DND-41 (cell line): ENCODE measurements around the gene PKD2.

Experiments used
- ATAC-seq: fragments of 200-7000 bp; cut with Tn5 transposase; 3 replicates; pipeline ENCODE4 v1.9.1; 2021; ENCODE audit warnings: low read depth; ENCODE audit not compliant: insufficient read depth
- DNase-seq: peaks from one replicate; pipeline ENCODE4 v3.0.0-alpha.2; 2020
- H2AFZ ChIP-seq: 2 replicates; pipeline ENCODE4 v1.6.0; 2012; ENCODE audit warnings: low read depth, low read length
- H3K27ac ChIP-seq: 2 replicates; pipeline ENCODE4 v1.5.1; 2012; ENCODE audit warnings: low read length, inconsistent platforms
- H3K27me3 ChIP-seq: fragments of 200-600 bp; sonication (generic); 2 replicates; pipeline ENCODE4 v1.6.0; 2012; ENCODE audit warnings: low read length, mild to moderate bottlenecking, inconsistent platforms; ENCODE audit not compliant: insufficient read depth, poor library complexity
- H3K36me3 ChIP-seq: 2 replicates; pipeline ENCODE4 v1.5.1; 2012; ENCODE audit warnings: low read length, inconsistent platforms; ENCODE audit not compliant: insufficient read depth
- H3K4me1 ChIP-seq: 2 replicates; pipeline ENCODE4 v1.5.1; 2012; ENCODE audit warnings: mild to moderate bottlenecking, low read length; ENCODE audit not compliant: insufficient read depth
- H3K4me2 ChIP-seq: 2 replicates; pipeline ENCODE4 v1.6.0; 2012; ENCODE audit warnings: mild to moderate bottlenecking, moderate library complexity, low read length, inconsistent platforms; ENCODE audit not compliant: insufficient read depth
- H3K4me3 ChIP-seq, 2 experiments: fragments of 200-600 bp in 1 of 2; shearing (Covaris generic) in 1 of 2; 2 replicates each; pipeline ENCODE4 v1.5.1; 2012 to 2016; ENCODE audit warnings: inconsistent platforms in 2 of 2, low read length in 2 of 2, mild to moderate bottlenecking in 2 of 2, low read depth in 1 of 2, moderate library complexity in 1 of 2
- H3K79me2 ChIP-seq: 2 replicates; pipeline ENCODE4 v1.6.0; 2012; ENCODE audit warnings: low read length, inconsistent platforms; ENCODE audit not compliant: insufficient read depth
- H3K9ac ChIP-seq: 2 replicates; pipeline ENCODE4 v1.6.0; 2012; ENCODE audit warnings: low read depth, mild to moderate bottlenecking, inconsistent platforms, low read length, moderate library complexity
- H3K9me3 ChIP-seq: 2 replicates; pipeline ENCODE4 v1.5.1; 2012; ENCODE audit warnings: low read length, moderate library complexity, mild to moderate bottlenecking, inconsistent platforms; ENCODE audit not compliant: insufficient read depth, severe bottlenecking
- H4K20me1 ChIP-seq: 2 replicates; pipeline ENCODE4 v1.6.0; 2012; ENCODE audit warnings: low read length; ENCODE audit not compliant: insufficient read depth
- EZH2 ChIP-seq: IDR thresholded peaks from 3 replicates; pipeline ENCODE4 v1.6.1; 2012; ENCODE audit warnings: borderline replicate concordance, low read depth, mild to moderate bottlenecking, moderate library complexity, low read length, inconsistent platforms; ENCODE audit not compliant: severe bottlenecking
- TF ChIP-seq, protein P1 (sequence below): IDR thresholded peaks from 2 replicates; pipeline ENCODE4 v1.5.1; 2012; ENCODE audit warnings: borderline replicate concordance, low read length, moderate library complexity, mild to moderate bottlenecking; ENCODE audit not compliant: poor library complexity, severe bottlenecking; ENCODE audit errors: extremely low read depth

Gene PKD2

GRCh38 chr4:88030565-88031310, 23.3 kb downstream of the PKD2 start:
- Histone ChIP-seq H3K9ac (no peak overlapping the region), H3K79me2 (no peaks in the 10 kb centered on the region), H3K9me3 (no peaks in the 10 kb centered on the region), H3K4me2 (no peak overlapping the region), H3K27me3 (no peaks in the 10 kb centered on the region), H3K27ac (no peak overlapping the region), H3K4me1 (no peaks in the 10 kb centered on the region), H3K4me3 (no peak overlapping the region), H4K20me1 (no peaks in the 10 kb centered on the region; the same call in 1 of the 2 replicates), H3K36me3 (peaks cover 47% of the 10 kb centered on the region), H2AFZ (no peak overlapping the region)
- TF ChIP-seq EZH2 = no peak
- TF ChIP-seq, protein P1, sequence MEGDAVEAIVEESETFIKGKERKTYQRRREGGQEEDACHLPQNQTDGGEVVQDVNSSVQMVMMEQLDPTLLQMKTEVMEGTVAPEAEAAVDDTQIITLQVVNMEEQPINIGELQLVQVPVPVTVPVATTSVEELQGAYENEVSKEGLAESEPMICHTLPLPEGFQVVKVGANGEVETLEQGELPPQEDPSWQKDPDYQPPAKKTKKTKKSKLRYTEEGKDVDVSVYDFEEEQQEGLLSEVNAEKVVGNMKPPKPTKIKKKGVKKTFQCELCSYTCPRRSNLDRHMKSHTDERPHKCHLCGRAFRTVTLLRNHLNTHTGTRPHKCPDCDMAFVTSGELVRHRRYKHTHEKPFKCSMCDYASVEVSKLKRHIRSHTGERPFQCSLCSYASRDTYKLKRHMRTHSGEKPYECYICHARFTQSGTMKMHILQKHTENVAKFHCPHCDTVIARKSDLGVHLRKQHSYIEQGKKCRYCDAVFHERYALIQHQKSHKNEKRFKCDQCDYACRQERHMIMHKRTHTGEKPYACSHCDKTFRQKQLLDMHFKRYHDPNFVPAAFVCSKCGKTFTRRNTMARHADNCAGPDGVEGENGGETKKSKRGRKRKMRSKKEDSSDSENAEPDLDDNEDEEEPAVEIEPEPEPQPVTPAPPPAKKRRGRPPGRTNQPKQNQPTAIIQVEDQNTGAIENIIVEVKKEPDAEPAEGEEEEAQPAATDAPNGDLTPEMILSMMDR = no peak
- ATAC-seq (no peak), DNase-seq (no peak)

GRCh38 chr4:88033309-88033708, 25.9 kb downstream of the PKD2 start:
- Histone ChIP-seq H3K27ac (no peak overlapping the region), H3K9me3 (no peaks in the 10 kb centered on the region), H3K27me3 (no peaks in the 10 kb centered on the region), H3K36me3 (peaks cover 54% of the 10 kb centered on the region), H4K20me1 (no peaks in the 10 kb centered on the region; the same call in 1 of the 2 replicates), H2AFZ (no peak overlapping the region), H3K4me1 (no peaks in the 10 kb centered on the region), H3K4me2 (no peak overlapping the region), H3K9ac (no peak overlapping the region), H3K4me3 (no peak overlapping the region), H3K79me2 (no peaks in the 10 kb centered on the region)
- DNase-seq (peak; percentile 54), ATAC-seq (peak; percentile 76)
- no peak for TF ChIP-seq EZH2
- TF ChIP-seq, protein P1 = peak; percentile 73

- ATAC-seq = no peak
- no peak for TF ChIP-seq EZH2
- TF ChIP-seq, protein P1 = no peak
- H4K20me1 ChIP-seq = no peaks in the 10 kb centered on the region; the same call in 1 of the 2 replicates
- no peak overlapping the region for H2AFZ ChIP-seq
- no peak overlapping the region for H3K4me3 ChIP-seq
- DNase-seq = no peak
- H3K4me1 ChIP-seq = no peaks in the 10 kb centered on the region
- H3K9me3 ChIP-seq = no peaks in the 10 kb centered on the region
- no peak overlapping the region for H3K4me2 ChIP-seq
- peaks cover 71% of the 10 kb centered on the region for H3K36me3 ChIP-seq
- H3K79me2 ChIP-seq = no peaks in the 10 kb centered on the region
- no peak overlapping the region for H3K27ac ChIP-seq
- H3K9ac ChIP-seq = no peak overlapping the region
- no peaks in the 10 kb centered on the region for H3K27me3 ChIP-seq
Measured at GRCh38 chr4:88035292-88035691, 27.9 kb downstream of the PKD2 start.
